GM18508 (cell line): ENCODE data around the gene MAPKAPK2.
A peak's percentile ranks its signal among the peaks of the same experiment; 100 is the strongest.

Source experiments
- ATAC-seq: cut with Tn5 transposase; IDR thresholded peaks from one replicate; pipeline ENCODE4 v1.9.1; 2021; ENCODE audit warnings: moderate number of reproducible peaks; ENCODE audit not compliant: insufficient read depth, unreplicated experiment

The MAPKAPK2 gene

GRCh38 chr1:206658981-206659273 lies 25.8 kb upstream of the MAPKAPK2 start:
- ATAC-seq = no peak

- no peak for ATAC-seq
Measured at GRCh38 chr1:206660136-206660535, 24.6 kb upstream of the MAPKAPK2 start.

GRCh38 chr1:206661161-206661820 lies 23.4 kb upstream of the MAPKAPK2 start:
- ATAC-seq = no peak

GRCh38 chr1:206662396-206663092 lies 22.2 kb upstream of the MAPKAPK2 start:
- ATAC-seq = no peak

GRCh38 chr1:206663362-206663761 lies 21.3 kb upstream of the MAPKAPK2 start:
- ATAC-seq = no peak

GRCh38 chr1:206663832-206664652 lies 20.7 kb upstream of the MAPKAPK2 start:
- ATAC-seq = no peak

- ATAC-seq = no peak
Measured at GRCh38 chr1:206664740-206665139, 20.0 kb upstream of the MAPKAPK2 start.

- no peak for ATAC-seq
Measured at GRCh38 chr1:206666031-206666561, 18.6 kb upstream of the MAPKAPK2 start.

GRCh38 chr1:206666954-206667665 lies 17.6 kb upstream of the MAPKAPK2 start:
- ATAC-seq = no peak

- no peak for ATAC-seq
Measured at GRCh38 chr1:206668351-206668750, 16.4 kb upstream of the MAPKAPK2 start.

GRCh38 chr1:206668874-206669410 lies 15.8 kb upstream of the MAPKAPK2 start:
- ATAC-seq = no peak

GRCh38 chr1:206672011-206672688 lies 12.6 kb upstream of the MAPKAPK2 start:
- ATAC-seq = no peak

GRCh38 chr1:206672844-206673758 lies 11.6 kb upstream of the MAPKAPK2 start:
- ATAC-seq = peak; percentile 41

GRCh38 chr1:206674236-206674635 lies 10.5 kb upstream of the MAPKAPK2 start:
- no peak for ATAC-seq

- ATAC-seq = no peak
Measured at GRCh38 chr1:206674745-206675175, 9.9 kb upstream of the MAPKAPK2 start.

GRCh38 chr1:206676499-206676898 lies 8.2 kb upstream of the MAPKAPK2 start:
- no peak for ATAC-seq

- no peak for ATAC-seq
Measured at GRCh38 chr1:206678490-206678889, 6.2 kb upstream of the MAPKAPK2 start.

- ATAC-seq = peak; percentile 73
Measured at GRCh38 chr1:206679738-206680211, 4.9 kb upstream of the MAPKAPK2 start.
